Posterior vena cava (tissue), 2 donors: Measurements from ENCODE around the gene ACSBG1. TPM values are rescaled to one million over a fixed set of nuclear protein-coding genes. Genes with fewer than 3 reads are reported as not detected.
A peak's percentile ranks its signal among the peaks of the same experiment; 100 is the strongest.

Experiments used
- DNase-seq: peaks from one replicate; pipeline ENCODE4 v3.0.0-alpha.2; 2020; ENCODE audit warnings: low spot score
- intact Hi-C, 2 donors: fragments of 100-400 bp; cut with DNase I; formaldehyde crosslinking; loops; one replicate each; pipeline versions ENCODE4 v1.14.1 to v1.14.2; 2022 to 2023
- total RNA-seq, 2 donors: library from RNA; stranded (reverse); fragmentation: NEBNext Ultra II Directional; extraction: Animal tissue kit (Norgen Biotek cat#: 25700); gene quantifications; one replicate each; pipeline ENCODE4 v1.2.1, GENCODE V29; 2021
- donor health status: DM: yes; HTN: yes; CAD: no.
- donor health status: DM: yes; HTN: yes; CAD: no.

The ACSBG1 gene
- total RNA-seq, 2 donors from 2014 or later, result not detected

DNA sequence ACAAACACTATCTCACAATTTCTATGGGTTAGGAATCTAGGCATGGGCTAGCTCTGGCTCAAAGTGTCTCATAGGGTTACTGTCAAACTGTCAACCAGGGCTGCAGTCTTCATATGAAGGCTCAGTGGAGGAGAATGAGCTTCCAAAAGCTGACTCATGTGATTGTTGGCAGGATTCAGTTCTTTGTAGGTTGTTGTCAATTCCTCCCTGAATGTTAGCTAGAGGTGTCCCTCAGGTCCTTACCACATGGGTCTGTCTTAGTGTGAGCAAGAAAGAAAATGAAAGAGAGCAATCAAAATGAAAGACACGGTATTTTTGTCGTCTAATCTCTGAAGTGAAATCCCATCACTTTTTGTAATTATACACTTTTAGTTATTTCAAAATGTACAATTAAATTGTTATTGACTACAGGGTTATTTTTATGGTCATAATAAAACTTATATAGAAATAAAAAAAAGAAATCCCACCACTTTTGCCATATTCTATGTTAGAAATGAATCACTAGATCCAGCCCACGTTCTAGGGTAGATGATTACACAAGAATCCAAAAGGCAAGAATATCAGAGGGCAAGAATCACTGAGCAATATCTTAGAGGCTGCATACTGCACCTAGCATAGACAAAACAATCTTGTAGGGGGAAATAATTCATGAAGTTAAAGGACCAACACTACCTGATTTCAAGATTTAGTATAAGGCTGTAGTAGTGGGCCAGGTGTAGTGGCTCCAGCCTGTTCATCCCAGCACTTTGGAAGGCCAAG, 8.4 kb downstream of the ACSBG1 start:
- intact Hi-C loops, result no loop called here
- no peak for DNase-seq

DNA sequence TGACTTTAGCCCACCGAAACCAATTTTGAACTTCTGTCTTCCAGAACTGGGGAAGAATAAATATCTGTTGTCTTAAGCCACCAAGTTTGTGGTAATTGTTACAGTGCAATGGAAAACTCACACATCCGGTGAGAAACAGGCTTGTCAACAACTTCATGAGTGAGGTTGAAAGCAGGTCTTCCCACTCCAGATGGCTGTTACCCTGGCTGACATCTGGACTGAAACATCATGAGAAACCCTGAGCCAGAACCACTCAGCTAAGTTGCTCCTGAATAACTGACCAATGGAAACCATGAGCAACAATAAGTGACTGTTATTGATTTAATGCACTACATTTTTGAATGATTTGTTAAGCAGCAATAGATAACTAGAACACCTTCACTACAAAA, 10.3 kb downstream of the ACSBG1 start:
- DNase-seq, result no peak
- intact Hi-C loops, result no loop called here

DNA sequence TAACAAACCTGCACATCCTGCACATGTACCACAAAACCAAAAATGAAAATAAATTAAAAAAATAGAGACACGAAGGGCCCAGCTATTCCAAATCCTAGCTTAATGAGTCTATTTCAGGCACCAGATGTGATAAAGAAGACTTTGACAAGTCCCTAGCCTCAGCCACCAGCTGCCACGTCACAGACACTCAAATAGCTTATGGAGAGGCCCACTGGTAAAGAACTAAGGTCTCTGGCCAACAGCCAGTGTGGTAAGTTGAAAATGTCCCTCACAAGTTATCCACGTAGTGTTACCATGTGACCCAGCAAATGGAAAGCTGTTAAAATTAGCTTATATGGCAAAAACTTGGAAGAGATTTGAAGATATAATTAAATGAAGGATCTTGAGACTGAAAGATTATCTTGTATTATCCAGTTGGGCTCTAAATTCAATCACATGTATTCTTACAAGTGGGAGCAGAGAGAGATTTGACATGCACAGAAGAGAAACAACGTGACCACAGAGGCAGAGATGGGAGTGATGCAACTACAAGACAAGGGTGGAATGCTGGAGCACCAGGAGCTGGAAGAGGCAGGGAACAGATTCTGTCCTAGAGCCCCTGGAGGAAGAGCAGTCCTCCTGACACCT, 10.9 kb downstream of the ACSBG1 start:
- intact Hi-C loops, result no loop called here
- DNase-seq, result no peak

DNA sequence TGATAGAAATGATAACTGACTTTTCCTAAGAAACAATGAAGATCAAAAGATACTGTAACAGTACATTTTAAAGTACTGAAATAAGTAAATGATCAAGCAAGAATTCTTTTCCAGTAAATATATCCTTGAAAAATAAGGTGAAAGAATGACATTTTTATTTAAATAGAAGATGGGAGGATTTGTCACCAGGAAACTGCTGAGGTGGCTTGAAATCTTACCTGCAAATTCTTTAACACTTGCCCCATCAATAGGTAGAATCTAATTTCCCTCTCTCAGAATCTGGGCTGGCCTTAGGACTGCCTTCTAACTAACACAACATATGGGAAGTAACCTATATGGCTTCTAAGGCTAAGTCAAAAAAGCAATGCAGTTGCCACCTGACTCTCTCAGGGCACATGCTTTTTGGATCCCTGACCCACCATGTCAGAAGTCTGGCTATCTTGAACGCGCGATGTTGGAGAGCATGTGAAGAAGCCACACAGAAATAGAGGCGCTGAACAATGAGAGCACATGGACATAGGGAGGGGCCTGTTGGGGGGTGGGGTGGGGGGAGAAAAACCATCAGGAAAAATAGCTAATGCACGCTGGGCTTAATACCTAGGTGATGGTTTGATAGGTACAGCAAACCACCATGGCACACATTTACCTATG, 11.5 kb downstream of the ACSBG1 start:
- intact Hi-C loops, result no loop called here
- DNase-seq, result no peak

DNA sequence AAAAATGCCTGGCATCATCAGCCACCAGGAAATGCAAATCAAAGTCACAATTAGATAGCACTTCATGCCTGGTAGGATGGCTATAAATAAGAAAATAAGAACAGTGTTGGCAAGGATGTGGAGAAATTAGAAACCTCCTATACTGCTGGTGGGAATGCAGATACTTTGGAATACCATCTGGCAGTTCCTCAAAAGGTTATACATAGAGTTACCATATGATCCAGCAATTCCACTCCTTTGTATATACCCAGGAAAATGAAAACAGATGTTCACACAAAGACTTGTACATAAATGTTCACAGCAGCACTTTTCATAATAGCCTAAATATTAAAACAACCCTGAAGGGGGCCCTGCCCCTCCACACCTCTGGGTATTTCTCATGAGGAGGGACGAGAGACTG, 13.7 kb downstream of the ACSBG1 start:
- no peak for DNase-seq
- intact Hi-C loops, result no loop called here

DNA sequence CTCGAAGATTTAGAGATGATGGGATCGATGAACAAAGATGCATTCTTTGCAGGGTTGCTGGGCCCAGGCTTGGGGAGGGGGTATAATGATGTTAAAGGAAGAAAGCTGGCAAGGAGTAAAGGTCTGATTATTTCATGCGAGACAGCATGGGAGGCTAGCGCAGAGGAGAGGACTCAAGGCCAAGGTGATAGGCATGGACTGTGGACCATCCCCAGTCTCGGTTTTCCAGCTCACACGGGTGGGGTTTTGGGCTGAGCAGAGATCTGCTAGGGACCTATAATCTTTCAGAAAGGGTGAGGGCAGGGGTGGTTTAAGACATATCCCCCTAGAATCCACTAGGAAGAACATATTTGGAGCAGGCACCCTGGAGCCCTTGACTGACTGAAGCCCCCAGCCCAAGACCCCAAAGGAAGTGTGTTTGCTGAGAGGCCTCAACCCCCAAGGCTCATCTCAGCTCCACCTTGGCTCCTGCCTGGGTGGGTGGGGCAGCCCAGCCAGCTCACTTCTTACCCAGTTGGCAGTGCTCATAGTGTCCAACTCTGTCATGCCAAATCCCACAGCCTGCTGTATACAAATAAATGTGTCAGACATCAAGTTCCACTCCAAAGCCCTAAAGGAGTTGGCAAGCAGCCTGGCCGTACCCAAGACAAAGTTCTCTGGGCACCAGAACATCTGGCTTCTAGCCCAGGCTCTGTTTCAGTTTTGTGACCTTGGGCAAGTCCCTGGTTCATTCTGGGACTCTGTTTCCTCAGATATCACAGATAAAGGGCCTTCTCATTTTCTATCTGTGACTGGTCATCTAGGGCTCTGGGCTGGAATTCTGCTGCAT, 17.9 kb downstream of the ACSBG1 start:
- DNase-seq, result no peak
- intact Hi-C loops, result no loop called here

DNA sequence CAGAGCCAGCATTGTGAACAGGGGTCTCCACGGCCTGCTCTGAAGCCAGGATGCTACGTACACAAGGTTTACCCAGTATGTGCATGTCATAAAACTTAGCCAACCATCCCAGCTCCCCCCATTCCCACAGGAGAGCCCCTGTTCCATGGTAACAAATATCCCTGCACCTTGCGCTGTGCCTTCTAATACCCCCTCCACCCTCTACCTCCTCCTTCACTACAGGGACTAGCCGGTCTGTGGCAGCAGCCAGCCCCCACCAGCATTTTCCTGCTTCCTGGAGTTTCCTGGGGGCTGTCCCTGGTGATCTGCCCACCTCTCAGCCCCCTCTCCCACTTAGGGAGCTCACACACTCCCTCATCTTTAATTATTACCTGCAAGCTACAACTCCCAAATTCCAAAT, 20.4 kb downstream of the ACSBG1 start:
- no peak for DNase-seq
- intact Hi-C loops, result no loop called here

DNA sequence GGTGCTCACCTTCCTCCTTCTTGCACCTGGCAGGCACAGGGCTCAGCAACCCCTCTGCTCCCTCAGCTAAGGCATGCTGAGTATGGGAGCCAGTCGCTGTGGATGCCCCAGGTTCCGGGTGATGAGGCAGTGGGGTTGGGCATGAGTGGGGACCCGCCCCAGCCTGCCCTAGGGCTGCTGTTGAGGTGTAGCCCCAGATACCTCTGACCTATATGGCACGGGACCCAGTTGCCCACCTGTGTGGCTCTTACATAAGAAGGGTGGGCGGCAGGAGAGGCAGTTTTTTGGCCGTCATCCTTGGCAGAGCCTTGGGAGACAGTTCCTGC, 21.0 kb downstream of the ACSBG1 start:
- intact Hi-C loops, result no loop called here
- DNase-seq, result no peak

DNA sequence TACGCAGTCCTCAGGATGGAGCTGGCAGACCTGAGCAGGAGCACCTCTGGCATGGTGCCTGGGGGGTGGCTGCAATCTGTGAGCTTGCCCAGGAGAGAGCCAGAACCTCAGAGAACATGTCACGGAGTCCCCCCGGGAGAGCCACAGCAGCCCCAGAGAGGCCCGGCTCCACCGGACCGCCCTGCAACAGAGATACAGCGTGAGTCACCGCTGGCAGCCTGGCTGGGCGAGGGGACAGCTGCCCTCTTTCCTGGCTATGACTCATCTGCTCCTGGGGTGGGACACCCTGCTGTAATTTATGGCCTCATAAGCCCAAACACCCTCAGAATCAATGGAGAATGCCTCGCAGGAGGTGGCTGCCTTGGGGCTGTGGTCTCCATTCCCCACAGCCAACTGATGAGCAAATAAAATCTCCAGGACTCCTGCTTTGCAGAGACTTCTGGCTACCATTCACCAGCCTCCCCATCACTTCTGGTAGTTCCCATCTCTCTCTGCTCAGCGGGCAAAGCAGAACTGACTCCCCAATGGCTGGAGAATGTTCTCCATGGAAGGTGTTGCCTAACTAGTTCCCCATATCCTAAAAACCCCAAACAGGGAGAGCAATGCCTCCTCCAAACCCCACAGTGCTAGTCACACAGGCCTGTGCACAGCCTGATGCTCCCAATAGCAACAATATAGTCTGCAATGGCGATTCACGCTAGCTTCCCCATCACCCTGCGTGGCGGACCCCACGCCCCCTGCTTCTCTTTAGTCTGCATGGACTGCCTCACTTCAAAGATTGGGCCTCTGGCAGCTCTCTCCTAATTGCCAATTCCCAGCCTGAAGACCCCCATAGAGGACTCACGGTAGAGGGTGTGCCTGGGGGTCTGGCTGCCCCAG, 21.6 kb downstream of the ACSBG1 start:
- DNase-seq, result peak; percentile 92

DNA sequence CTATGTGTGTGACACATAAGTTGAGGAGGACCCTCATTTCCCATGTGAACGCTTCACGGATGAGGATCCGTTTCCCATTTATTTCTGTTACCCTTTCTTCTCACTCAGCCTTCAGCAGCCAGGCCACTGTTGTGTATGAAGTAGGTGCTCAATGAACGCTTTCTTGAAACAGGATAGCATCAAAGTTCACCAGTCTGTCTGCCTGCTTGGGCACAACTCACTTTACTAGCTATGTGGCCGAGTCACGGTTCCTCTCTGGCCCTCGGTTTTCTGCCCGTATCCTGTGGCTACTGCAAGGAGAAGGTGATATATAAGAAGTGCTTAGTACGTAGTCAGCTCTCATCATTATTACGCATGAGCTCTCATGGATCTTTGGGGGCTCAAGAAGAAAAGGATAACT, 22.4 kb downstream of the ACSBG1 start:
- intact Hi-C loops, result no loop called here
- no peak for DNase-seq

More for the DNA sequence above, 21.6 kb downstream of the ACSBG1 start:
- intact Hi-C loops, result no loop called here

DNA sequence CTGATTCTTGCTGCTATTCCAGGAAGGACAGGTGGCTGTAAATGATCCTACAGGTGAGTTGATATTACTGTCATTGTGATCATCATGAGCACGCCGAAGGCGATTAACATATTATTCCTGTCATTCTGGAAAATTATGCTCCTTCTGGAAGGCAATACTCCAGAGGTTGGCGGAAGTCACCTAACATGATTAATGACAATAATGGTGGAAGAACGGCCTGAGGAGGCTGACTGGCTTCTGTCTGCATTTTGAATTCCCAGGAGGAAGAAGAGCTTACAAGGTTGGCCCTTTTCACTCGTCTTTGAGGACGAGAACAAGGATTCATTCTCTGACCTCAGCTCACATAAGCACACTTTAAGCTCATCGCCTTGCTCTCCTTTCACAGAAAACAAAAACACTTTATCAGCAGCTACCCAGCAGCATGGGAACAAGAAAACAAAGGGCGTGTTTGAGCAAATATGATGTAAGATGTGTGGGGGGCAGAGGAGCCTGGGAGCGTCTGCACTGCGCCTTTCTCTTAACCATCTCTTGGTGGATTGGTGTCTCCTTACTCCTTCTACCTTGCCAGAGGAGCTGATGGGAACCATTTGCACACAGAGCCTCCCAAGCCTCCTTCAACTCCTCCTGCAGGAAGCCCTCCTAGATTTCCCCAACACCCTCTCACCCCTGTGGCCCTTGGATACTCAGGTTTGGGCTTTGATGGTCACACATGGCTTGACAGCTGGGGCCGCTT, 23.0 kb downstream of the ACSBG1 start:
- intact Hi-C loops, result no loop called here
- DNase-seq, result no peak

DNA sequence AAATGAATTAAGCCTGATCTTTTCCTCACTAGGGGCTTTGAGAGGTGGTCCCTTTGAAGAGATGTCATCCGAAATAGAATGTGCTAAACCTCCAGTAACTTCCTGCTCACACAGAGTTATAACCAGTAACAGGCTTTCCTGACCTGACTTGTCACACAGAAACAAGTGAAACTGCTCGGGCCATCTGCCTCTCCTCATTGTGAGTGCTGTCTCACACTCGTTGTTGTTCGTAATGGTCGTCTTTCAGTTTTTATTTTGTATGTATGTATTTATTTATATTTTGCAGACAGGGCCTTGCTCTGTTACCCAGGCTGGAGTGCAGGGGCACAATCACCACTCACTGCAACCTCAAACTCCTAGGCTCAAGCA, 24.0 kb downstream of the ACSBG1 start:
- intact Hi-C loops, result no loop called here
- no peak for DNase-seq

DNA sequence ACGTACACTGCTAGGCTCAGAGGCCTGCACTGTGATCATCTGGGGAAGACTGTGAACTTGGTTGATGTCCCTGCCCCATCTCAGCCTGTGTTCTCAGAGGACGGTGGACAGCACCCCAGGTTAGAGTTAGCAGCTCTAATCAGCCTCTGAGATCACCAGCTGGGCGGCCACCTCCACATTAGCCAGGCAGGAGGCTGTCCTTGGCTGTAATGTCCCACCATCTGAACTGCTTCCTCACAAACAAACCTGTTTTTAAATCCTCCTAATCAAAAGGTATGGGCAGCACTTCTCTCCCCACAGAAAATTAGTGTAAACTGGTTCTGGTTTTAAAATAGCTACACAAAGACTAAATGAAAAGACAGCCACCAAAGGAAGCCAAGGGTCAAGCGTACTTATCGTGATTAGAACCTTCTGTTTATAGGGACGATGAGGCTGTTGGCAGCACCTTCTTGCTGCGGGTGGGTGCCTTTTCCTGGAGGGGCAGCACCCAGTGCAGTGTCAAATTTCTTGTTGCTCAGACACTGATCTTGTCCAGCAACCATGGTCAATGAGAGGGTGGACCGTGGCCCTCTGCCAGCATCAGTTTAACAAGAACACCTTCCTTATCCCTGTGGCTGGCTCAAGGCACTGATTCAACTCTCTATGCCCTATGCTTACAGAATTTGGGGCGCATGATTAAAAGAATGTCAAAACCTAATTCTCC, 24.6 kb downstream of the ACSBG1 start:
- intact Hi-C loops, result no loop called here
- DNase-seq, result no peak

DNA sequence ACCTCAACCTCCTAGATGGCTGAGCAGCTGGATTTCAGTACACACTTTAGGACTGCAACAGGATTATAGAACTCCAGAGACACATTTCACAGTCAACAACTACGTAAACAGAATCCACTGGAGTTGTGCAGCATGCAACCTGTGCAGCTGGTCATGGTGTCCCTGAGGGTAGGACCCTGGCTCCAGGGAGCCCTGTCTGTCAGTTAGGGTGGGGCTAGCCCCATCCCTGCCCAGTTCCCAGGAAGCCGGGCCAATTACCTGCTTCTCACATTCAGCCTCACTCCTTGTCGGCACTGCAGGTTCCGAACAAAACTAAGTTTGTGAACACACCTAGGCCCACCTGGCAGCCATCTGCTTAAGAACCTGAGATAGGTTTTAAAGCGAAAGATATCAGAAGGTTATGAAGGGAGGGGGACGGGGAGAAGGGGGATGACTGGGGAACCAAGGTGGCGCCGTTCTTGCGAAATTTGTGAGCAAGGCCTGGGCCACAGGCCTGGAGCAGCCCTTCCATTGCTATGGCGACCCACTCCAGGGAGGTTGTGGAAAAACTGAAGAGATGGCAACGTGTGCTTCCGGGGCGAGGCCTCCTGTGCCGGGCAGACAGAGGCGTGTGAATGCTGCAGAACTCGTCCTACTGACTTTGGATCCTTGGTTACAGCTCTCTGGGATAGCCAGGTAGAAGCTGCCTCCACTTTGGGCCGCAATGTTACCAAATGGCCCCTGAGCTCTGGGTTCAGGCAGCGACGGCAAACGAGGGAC, 25.3 kb downstream of the ACSBG1 start:
- no peak for DNase-seq
- intact Hi-C loops, result no loop called here

DNA sequence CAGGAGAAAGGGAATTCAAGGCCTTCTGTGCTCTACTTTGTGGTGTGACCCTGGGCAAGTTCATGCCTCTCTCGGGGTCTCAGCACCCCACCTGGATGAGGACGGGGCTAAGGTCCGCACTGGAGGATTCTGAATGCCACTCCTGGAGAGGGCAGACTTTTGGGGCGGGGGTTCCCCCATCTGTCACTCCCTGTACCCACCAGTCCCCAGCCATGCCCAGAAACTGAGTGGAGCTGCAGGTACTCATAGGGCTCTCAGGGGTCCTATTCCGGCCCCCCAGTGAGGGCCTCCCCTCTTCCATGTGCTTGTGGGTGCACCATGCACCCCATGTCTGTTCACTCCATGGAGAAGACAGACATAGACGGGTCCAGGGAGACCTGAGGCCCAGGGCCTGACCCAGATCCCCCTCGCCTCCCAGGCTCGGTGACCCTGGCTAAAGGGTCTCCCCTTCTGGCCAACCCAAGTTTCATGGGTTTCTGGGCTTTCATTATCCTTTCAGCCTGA, 26.0 kb downstream of the ACSBG1 start:
- intact Hi-C loops, result no loop called here
- no peak for DNase-seq

DNA sequence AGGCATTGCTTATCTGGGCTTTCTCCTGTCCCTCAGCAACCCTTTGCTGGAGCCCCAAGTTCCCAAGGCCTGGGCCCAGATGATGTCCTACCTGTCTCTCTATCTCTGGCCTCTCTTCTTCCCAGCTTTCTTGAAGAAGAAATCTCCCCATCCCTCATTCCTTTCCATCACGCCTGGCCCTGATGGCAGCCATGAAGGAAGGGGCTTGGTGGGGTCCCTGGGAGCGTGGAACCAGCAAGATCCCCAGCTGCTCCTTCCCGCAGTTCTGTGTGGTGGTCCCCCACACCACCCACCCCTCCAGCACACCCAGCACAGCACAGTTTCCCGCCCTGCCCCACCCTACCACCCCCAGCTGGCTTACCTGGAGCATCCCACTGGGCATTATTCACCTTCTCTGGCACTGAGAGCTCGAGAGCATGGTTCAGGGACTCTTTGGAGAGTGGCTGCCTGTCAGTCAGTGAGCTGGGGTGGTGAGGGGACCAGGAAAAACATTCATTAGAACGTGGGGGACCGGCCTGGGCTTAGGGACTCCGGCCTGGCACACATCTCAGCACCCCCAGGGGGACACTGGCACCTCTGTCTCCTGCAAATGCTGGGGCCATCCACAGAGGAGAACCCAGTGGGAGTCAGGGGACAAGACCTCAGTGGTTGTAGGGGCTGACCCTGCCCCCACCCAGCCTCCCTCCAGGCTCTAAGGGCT, 26.6 kb downstream of the ACSBG1 start:
- DNase-seq, result no peak
- intact Hi-C loops, result no loop called here

DNA sequence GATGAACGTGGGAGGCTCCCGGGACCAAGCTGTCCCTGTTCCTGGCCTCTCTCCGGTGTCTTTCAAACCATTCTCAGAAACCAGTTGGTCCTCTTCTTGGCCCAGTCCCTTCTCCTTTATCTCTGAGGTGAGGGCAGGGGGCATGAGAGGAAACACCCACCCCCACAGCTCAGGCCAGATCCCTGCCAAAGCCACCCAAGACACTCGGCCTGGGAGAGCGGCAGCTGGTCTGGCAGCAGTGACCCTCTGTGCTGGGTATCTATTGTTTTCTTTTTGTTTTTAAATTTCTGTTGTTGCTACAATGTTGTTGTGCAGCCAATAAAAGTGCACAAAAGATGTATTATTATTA, 27.3 kb downstream of the ACSBG1 start:
- intact Hi-C loops, result no loop called here
- DNase-seq, result no peak
